ENCODE results near the gene CD83.
"Not testable (repeated sequence)": the region's sequence is repeated elsewhere in the genome, so short reads cannot be mapped to it uniquely, and the experiment has no call there.

The CD83 gene

GRCh38 chr6:14148471-14148870 lies 30.9 kb downstream of the CD83 start:
- DNase-seq (ENCODE audit: low read depth) = no peak

- no peak for DNase-seq (ENCODE audit: low read depth)
Measured at GRCh38 chr6:14149053-14149738, 31.6 kb downstream of the CD83 start.

DNA sequence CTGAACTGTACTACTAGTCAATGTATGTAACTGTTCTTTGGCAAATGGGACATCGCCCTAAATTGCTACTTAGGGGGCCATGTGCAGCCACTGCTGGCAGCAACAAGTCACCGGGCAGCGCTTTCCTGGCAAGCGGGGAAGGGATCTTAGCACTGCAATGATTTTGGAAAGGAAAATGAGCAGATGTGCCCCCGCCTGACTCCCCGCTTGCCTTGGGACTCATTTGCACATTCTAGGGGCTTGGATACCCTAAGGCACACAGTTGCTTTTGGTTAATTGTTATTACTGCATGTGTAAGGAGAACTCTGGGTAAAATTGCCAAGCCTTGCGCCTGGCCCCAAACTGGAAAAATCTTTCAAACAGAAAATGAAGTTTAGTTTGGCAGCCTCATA lies 32.2 kb downstream of the CD83 start:
- DNase-seq (ENCODE audit: low read depth) = no peak

- not testable (repeated sequence) for DNase-seq (ENCODE audit: low read depth)
Measured at GRCh38 chr6:14151300-14151699, 33.7 kb downstream of the CD83 start.

DNA sequence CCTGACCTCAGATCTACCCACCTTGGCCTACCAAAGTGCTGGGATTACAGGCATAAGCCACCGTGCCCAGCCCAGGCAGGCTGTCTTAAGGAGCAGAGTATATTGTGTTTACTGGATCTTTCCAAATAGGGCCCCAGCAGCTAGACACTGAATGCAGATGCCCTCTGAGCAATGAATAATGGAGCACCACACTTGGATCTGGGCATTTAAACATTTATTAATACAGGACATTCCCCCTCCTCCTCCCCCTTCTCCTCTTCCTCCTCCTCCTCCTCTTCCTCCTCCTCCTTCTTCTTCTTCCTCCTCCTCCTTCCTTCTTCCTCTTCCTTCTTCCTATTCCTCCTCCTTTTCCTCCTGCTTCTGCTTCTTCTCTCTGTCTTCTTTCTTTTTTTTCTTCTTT lies 34.2 kb downstream of the CD83 start:
- no peak for DNase-seq (ENCODE audit: low read depth)

- DNase-seq (ENCODE audit: low read depth) = no peak
Measured at GRCh38 chr6:14153228-14153627, 35.7 kb downstream of the CD83 start.

- DNase-seq (ENCODE audit: low read depth) = no peak
Measured at GRCh38 chr6:14159090-14159489, 41.5 kb downstream of the CD83 start.

DNA sequence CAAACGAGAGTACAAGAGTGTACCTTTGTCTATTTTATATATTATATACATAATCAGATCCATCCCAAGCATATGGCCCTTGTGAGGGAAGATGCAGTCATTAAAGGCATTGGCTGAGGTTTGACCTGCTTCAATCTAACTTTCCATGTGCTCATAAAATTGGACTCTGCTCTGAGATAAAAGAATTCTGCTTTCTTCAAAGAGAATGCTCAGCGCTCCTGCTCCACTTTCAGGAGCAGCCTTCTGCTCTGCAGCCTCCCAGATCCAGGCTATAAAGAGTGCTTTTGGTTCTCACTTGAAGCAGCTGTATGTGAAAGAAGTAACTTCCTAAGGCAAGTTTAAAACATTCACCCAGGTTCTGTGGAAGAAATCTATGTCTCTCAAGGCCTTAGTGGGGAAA lies 45.3 kb downstream of the CD83 start:
- no peak for DNase-seq (ENCODE audit: low read depth)

GRCh38 chr6:14165091-14165490 lies 47.5 kb downstream of the CD83 start:
- DNase-seq (ENCODE audit: low read depth) = no peak

GRCh38 chr6:14166839-14167238 lies 49.3 kb downstream of the CD83 start:
- no peak for DNase-seq (ENCODE audit: low read depth)

DNA sequence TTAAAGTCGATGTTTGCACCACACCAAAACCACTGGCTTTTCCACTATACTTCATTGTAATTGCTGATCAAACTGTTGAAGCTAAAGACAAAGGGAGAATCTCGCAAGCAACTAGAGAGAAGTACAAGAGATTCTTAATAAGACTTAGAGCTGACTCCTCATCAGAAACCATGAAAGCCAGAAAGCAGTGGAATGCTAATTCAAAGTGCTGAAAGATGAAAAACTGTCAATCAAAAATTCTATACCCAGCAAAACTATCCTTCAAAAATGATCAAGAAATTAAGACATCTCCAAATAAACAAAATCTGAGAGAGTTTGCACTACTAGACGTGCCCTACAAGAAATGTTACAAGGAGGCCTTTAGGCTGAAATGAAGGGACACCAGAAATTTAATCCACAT lies 52.6 kb downstream of the CD83 start:
- no peak for DNase-seq (ENCODE audit: low read depth)

GRCh38 chr6:14172562-14172961 lies 55.0 kb downstream of the CD83 start:
- DNase-seq (ENCODE audit: low read depth) = no peak

GRCh38 chr6:14174226-14174625 lies 56.7 kb downstream of the CD83 start:
- DNase-seq (ENCODE audit: low read depth) = no peak

DNA sequence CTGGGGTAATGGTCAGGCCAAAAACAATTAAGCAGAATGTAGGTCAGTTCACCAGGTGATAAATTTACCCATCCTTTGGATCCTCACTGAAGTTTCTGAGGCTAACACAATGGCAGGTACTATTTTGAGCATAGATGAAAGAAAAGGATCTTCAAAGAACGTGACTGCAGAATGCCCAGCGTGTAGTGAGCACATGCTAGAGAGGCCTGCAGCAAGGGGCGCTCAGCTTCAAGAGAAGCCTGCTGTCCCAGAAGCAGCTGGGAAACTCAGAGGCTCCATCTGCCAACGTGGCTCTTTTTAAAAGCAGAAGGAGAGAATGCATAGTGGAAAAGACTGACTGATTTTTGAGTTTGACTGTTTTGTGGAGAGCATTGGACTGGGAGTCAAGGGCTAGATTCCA lies 57.4 kb downstream of the CD83 start:
- no peak for DNase-seq (ENCODE audit: low read depth)

DNA sequence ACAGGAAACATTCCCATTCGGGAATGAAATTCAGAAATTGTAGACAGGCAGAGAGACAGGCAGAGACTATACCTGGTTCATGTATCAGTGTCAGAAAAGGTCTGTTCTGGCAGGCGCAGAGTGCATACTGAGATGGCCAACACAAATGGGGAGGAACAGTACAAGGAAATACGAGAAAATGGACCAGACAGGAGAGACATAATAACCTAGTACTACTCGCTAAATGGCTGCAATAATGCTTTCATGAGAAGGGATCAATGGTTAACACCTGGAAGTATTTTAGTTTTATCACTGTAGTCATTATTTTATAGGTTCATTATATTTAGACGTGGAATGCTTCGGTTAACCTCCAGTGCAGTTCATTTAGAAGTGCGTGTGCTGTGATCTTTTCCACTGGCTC lies 58.9 kb downstream of the CD83 start:
- no peak for DNase-seq (ENCODE audit: low read depth)

DNA sequence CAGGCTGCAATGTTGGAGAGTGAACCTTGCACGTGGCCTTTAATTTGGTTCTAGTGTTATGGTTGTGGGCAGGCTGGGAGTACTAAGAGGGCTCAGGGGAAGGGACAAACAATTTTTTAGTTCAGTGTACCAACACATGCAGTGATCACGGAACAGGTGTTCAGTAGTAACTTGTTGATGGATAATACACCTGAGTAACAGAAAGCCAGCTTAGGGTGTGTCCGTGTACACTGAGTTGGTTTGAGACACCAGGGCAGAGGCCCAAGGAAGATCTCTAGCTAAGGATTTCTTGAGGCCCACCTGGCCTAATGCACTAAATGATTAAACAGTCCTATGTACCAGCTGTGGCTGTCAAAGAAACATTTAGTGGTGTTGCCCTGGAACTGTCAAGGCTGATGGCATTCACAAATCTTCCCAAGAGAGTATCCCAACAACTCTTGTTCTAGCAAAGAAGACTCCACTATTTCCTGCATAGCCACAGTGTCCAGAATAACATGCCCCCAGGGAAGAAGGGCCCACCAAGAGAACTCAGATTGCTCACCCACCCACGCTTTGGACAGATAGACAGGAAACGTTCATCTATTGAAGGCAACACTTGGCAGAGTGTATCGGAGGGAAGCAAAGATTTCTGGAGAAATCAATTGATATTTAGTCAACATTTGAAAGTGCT lies 60.0 kb downstream of the CD83 start:
- no peak for DNase-seq (ENCODE audit: low read depth)

GRCh38 chr6:14178083-14178445 lies 60.5 kb downstream of the CD83 start:
- DNase-seq (ENCODE audit: low read depth) = no peak

GRCh38 chr6:14180609-14181008 lies 63.0 kb downstream of the CD83 start:
- no peak for DNase-seq (ENCODE audit: low read depth)

DNA sequence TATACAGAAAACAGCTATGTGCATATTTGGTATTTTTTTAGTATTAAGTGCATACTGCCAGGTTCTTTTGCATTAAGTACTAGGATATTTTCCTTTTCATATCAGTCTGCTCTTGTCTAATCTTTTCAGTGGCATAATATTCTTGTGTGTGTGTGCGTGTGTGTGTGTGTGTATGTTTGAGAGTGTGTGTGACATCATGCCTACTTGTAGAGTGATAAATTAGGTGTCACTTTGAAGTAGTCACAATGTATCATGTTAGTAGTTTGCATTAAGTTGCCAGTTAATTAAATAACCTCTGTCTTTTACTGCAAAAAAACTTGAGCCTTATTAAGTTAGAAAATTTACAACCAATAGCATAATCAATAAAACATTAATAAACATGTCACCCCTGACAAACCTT lies 65.3 kb downstream of the CD83 start:
- DNase-seq (ENCODE audit: low read depth) = no peak

Measured in activated gamma-delta T cell treated with anti-CD3 and anti-CD28 coated beads, Interleukin-2, amount 50 U/mL, for 16 hours (primary cell).